AG10803 (cell line): ENCODE results near the gene CALM1.
A peak's percentile ranks its signal among the peaks of the same experiment; 100 is the strongest.

Source experiments
- DNase-seq: peaks from one replicate; pipeline ENCODE4 v3.0.0; 2010; ENCODE audit warnings: low read depth
- H3K4me3 ChIP-seq: 2 replicates; pipeline ENCODE4 v1.5.1; 2011; ENCODE audit warnings: mild to moderate bottlenecking, low read length, control low read depth
- TF ChIP-seq, protein P1 (sequence below): conservative IDR thresholded peaks from 2 replicates; pipeline ENCODE4 v1.5.1; 2011; ENCODE audit warnings: mild to moderate bottlenecking, low read length, control low read depth, inconsistent platforms

The CALM1 gene

DNA sequence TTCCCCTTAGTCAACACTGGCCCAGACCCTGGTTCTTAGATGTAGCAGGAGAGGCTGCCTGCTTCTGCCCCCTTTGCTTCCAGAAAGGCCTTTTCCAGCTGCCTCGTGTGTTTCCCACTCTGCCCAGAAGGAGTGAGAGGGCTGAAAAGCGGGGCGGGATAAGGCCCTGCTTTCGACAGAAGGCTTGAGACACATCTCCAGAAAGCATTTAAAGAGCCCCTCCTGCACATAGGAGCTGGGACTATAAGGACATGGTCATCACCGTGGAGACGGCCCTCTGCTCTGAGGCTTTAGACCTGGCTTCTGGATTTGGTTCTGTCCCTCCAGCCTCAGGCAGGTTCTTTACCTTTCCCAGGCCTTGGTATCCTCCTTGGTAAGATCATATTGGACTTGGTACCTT lies 11.9 kb downstream of the CALM1 start:
- DNase-seq: no peak

DNA sequence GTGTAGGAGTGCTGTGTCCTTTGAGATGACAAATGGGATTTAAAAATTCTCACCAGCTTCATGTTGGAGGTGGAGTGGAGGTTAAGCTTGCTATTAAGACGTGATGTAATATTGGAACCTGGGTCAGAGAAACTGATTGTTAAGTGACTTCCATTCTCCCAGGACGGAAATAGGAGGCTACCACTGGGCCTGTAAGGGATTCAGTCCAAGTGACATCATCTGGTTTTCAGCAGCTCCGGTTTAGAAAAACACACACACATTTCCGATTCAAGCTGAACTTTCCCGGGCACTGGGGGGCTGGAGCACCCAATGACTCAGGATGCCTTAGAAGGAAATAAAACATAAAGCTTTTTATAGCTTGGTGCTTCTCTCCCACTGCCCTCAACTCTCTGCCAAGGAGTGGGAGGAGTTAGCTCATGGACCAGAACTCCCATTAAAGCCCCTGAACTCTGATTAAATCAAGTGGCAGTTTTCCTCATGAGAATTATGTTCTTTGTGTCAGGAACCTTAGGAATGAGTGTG lies 12.4 kb downstream of the CALM1 start:
- no peak overlapping the region for H3K4me3 ChIP-seq
- TF ChIP-seq, protein P1, sequence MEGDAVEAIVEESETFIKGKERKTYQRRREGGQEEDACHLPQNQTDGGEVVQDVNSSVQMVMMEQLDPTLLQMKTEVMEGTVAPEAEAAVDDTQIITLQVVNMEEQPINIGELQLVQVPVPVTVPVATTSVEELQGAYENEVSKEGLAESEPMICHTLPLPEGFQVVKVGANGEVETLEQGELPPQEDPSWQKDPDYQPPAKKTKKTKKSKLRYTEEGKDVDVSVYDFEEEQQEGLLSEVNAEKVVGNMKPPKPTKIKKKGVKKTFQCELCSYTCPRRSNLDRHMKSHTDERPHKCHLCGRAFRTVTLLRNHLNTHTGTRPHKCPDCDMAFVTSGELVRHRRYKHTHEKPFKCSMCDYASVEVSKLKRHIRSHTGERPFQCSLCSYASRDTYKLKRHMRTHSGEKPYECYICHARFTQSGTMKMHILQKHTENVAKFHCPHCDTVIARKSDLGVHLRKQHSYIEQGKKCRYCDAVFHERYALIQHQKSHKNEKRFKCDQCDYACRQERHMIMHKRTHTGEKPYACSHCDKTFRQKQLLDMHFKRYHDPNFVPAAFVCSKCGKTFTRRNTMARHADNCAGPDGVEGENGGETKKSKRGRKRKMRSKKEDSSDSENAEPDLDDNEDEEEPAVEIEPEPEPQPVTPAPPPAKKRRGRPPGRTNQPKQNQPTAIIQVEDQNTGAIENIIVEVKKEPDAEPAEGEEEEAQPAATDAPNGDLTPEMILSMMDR: no peak
- peak; percentile 91 for DNase-seq

More for the DNA sequence above, 11.9 kb downstream of the CALM1 start:
- TF ChIP-seq, protein P1: no peak
- H3K4me3 ChIP-seq: no peak overlapping the region

DNA sequence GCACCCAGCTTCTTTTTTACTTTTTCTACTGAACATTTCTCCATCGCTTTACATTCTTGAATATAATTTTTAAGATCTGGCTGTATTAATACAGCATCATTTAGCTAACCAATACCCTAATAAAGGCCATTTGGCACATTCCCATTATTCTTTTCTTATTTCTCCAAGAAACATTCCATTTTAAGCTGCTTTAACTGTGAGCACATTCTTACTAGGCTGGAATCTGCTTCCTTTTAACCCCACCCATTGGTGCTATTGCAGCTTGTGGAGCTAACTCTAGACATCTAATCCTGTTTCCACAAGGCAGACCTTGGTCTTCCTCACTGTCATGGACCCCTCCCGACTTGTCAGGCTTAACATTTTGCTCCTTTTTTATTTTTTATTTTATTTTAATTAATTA lies 15.2 kb downstream of the CALM1 start:
- DNase-seq: peak; percentile 34
- no peak overlapping the region for H3K4me3 ChIP-seq
- TF ChIP-seq, protein P1: no peak

DNA sequence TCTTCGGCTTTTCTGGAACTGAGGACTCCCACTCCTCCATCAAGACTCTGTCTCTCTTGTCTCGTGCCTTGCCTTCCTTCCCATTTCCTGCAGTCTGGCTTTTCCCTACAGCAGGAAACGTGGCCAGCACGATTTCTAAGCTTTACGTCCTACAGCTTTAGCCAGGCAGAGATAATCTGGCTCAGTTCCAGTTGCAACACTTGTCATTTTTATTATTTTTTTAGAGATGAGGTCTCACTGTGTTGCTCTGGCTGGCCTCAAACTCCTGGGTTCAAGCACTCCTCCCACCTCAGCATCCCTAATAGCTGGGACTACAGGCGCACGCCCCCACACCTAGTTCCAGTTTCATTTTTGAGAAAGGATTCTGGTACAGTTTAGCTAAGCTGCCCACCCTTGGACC lies 19.9 kb downstream of the CALM1 start:
- TF ChIP-seq, protein P1: no peak
- no peak for DNase-seq
- H3K4me3 ChIP-seq: no peak overlapping the region

DNA sequence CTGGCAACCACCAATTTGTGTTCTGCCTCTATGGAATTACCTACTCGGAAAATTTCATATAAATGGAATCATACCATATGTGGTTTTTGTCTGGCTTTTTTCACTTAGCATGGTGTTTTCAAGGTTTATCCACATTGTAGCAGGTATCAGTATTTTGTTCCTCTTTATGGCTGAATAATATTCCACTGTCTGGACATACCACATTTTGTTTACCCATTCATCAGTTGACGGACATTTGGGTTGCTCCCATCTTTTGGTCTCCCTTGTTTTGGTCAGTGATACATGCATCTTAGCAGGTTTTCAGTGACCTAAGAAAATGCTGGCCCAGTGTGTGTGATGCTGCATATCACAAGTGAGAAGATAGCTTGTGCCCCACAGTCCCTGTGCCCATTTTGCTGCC lies 21.2 kb downstream of the CALM1 start:
- TF ChIP-seq, protein P1: no peak
- no peak for DNase-seq

DNA sequence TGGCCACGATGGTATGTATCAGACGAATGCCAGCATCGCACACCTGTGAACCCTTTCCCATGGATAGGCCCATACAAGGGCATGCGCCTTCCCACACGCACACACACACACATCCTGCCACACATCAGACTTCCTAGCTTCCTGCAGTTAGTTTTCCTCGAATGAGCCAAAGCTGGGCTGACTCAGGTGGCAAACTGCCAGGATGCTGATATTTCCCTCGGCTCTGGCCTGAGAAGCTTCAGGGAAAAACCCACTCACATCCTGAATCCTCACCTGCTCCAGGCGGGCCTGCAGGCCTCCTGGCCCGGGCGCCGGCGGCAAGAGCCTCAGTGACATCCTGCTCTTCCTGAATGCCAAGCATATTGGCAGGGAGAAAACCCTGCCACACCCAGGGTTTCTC lies 22.4 kb downstream of the CALM1 start:
- H3K4me3 ChIP-seq: no peak overlapping the region
- TF ChIP-seq, protein P1: no peak
- peak; percentile 91 for DNase-seq

More for the DNA sequence above, 21.2 kb downstream of the CALM1 start:
- H3K4me3 ChIP-seq: no peak overlapping the region

DNA sequence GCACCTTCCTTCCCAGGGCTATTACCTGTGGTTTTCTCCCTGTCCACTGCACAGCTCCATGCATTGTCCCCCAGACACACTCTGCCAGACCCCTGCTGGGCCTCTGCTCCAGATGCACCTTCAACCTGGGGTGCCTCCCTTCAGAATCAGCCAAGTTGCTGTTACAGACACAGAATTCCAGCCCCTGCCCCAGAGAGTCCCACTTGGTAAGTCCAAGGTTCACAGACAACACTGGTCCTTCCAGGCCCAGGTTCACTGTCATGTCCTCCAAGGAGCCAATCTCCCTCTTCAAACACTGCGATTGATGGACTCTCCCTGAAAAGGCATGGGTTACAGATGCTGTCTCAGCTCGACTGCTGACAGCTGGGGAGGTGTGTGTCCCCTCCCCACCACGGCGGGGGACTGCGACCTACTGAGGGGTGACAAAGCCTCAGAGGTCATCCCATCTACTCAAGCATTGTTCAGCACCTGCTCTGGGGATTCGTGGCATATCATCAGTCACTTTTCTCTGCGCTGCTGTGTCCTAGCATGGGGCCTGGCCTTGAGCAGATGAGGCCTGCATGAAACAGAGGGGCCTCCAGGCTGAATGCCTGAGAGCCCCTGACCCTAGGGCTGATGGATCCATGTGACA lies 24.3 kb downstream of the CALM1 start:
- TF ChIP-seq, protein P1: no peak
- DNase-seq: no peak
- no peak overlapping the region for H3K4me3 ChIP-seq
